Mammary epithelial cell (primary cell): ENCODE data around the gene HDHD2.

Source experiments
- CTCF ChIP-seq, 2 donors: IDR thresholded peaks in 1 of 2; conservative IDR thresholded peaks in 1 of 2; 2 replicates each; pipeline ENCODE4 v1.5.1; 2011 to 2012; ENCODE audit warnings: inconsistent platforms in 2 of 2, low read length in 2 of 2, mild to moderate bottlenecking in 2 of 2, control low read depth in 1 of 2, low read depth in 1 of 2; ENCODE audit not compliant: insufficient read depth in 1 of 2; ENCODE audit errors: extremely low read depth in 1 of 2
- EZH2 ChIP-seq: IDR thresholded peaks from 2 replicates; pipeline ENCODE4 v1.6.1; 2012; ENCODE audit warnings: low read length, inconsistent platforms, borderline replicate concordance

GRCh38 chr18:47151439-47151838 is 1.1 kb upstream of the HDHD2 start:
- no peak for TF ChIP-seq CTCF (conservative IDR thresholded peaks at IDR 0.05 in 1 of 2, IDR thresholded peaks at IDR 0.05 in 1 of 2; ENCODE audit: extremely low read depth in 1 of 2, insufficient read depth in 1 of 2, low read depth in 1 of 2, low read length in 2 of 2)
- TF ChIP-seq EZH2: no peak
